ENCODE results near the gene CPPED1.

Gene CPPED1

GRCh38 chr16:12685806-12686205 lies 117.9 kb downstream of the CPPED1 start:
- H3K4me3 ChIP-seq (ENCODE audit: low read depth, low read length), result no peak overlapping the region
- peak; percentile 66 for DNase-seq (ENCODE audit: low read depth, low spot score)
- TF ChIP-seq CTCF (IDR thresholded peaks at IDR 0.05; ENCODE audit: low read depth, low read length), result no peak
- in situ Hi-C loops (cut with HindIII; ENCODE audit: low sequenced_read_pairs), result no loop called here

DNA sequence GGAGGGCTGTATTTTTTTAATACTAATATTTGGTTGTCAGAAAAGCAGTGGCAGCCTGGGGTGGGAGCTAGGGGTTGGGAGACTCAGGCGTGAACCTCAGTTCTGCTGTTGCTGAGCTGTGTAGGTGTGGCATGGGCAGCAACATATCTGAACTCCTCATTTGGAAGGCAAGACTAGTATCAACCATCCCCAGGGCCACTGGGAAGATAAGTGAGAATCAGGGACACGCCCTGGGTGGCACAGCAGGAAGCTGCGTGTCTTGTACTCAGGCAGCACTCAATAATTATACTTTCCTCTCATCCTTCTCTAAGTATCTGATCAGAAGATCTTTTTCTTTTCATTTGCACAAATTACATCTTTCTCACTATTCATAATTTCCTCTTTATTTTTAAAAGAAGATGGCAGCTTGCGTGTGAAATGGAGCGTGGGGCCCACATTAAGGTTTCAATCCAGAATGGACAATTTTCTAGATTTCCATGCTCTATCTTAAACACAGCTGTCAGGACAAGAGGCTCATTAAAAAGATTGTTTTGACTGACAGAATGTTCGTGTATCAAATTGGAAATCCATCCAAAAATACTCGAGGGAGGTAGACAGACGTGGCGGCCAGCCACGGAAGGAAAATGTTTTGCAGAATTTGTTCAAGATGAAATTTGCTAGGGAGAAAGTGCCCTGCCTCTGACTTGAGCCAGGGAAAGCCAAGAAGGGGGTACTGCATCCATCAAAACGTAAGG lies 121.1 kb downstream of the CPPED1 start:
- in situ Hi-C loops (cut with HindIII; ENCODE audit: low sequenced_read_pairs), result no loop called here
- no peak for TF ChIP-seq CTCF (IDR thresholded peaks at IDR 0.05; ENCODE audit: low read depth, low read length)
- no peak for DNase-seq (ENCODE audit: low read depth, low spot score)
- H3K4me3 ChIP-seq (ENCODE audit: low read depth, low read length), result no peak overlapping the region

- in situ Hi-C loops (cut with HindIII; ENCODE audit: low sequenced_read_pairs), result no loop called here
- no peak overlapping the region for H3K4me3 ChIP-seq (ENCODE audit: low read depth, low read length)
- no peak for DNase-seq (ENCODE audit: low read depth, low spot score)
- no peak for TF ChIP-seq CTCF (IDR thresholded peaks at IDR 0.05; ENCODE audit: low read depth, low read length)
These were observed 122.0 kb downstream of the CPPED1 start for GRCh38 chr16:12681653-12682052.

GRCh38 chr16:12680531-12680930 lies 123.2 kb downstream of the CPPED1 start:
- DNase-seq (ENCODE audit: low read depth, low spot score), result no peak
- TF ChIP-seq CTCF (IDR thresholded peaks at IDR 0.05; ENCODE audit: low read depth, low read length), result no peak
- in situ Hi-C loops (cut with HindIII; ENCODE audit: low sequenced_read_pairs), result no loop called here
- no peak overlapping the region for H3K4me3 ChIP-seq (ENCODE audit: low read depth, low read length)

- no peak for DNase-seq (ENCODE audit: low read depth, low spot score)
These were observed 123.9 kb downstream of the CPPED1 start for GRCh38 chr16:12679660-12680272.

DNA sequence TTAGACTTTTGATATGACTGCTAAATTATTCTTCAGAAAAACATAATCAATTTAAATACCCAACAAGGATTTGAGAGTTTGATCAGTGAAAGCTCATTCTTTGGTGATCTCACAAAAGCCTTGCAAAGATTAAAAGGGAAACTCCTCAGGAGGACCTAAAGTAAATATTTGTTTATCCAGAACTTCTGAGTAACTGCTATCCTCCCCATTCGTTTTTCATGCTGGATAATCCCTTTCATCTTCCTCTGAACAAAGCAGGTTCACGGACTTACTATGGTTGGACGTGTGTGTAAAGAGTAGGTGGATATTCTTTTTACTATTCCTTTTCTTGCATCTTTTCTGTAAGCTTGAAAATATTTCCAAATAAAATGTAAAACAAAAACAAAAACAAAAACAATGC lies 124.7 kb downstream of the CPPED1 start:
- TF ChIP-seq CTCF (IDR thresholded peaks at IDR 0.05; ENCODE audit: low read depth, low read length), result no peak
- in situ Hi-C loops (cut with HindIII; ENCODE audit: low sequenced_read_pairs), result no loop called here
- no peak overlapping the region for H3K4me3 ChIP-seq (ENCODE audit: low read depth, low read length)
- no peak for DNase-seq (ENCODE audit: low read depth, low spot score)

More at GRCh38 chr16:12679660-12680272, 123.9 kb downstream of the CPPED1 start:
- TF ChIP-seq CTCF (IDR thresholded peaks at IDR 0.05; ENCODE audit: low read depth, low read length), result no peak
- in situ Hi-C loops (cut with HindIII; ENCODE audit: low sequenced_read_pairs), result no loop called here
- no peak overlapping the region for H3K4me3 ChIP-seq (ENCODE audit: low read depth, low read length)

Measured in astrocyte of the spinal cord (primary cell).